ENCODE data around the gene FOXL2NB.
A peak's percentile ranks its signal among the peaks of the same experiment; 100 is the strongest.

The FOXL2NB gene

DNA sequence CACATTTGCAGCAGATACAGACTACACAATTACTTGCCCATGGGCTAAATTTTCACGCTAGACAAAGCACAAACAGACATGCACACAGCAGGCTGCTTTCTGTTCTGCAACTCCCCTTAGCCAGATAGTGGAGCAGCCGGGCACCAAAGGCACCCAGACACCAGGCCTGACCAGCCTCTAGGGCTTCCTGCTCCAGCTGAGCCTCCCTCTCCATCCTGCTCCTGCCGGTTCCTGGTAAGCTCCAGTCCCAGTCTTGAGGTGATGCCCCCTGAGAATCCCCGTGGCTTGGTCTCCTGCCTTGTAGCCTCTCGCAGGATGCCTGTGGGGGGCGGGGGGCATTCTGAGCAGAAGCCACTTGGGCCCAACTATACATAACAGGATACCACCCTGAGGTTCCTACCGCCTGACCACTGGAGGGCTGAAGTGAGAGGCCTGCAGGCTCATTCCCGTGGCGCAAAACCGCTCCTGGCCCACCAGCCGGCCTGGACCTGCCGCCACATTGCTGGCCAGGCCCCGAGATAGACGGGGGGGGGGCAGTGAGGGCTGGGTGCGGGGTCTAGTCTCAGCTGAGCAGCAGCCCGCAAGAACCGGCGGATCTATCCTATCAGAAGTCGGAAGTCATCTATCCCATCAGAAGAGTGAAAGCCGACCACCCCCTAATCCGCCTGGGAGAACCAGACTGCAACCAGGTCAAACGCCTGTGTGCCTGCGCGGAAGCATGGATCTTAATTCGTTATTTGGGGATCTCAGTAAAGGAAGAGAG lies 4.0 kb upstream of the FOXL2NB start:
- no peak overlapping the region for H3K9ac ChIP-seq (ENCODE audit: low read depth, low read length)
- H3K9me3 ChIP-seq (ENCODE audit: control insufficient read depth, insufficient read depth, low read length), result no peaks in the 10 kb centered on the region
- peaks cover 98% of the 10 kb centered on the region for H3K27me3 ChIP-seq (ENCODE audit: control insufficient read depth, insufficient read depth, low read length)
- H3K36me3 ChIP-seq (ENCODE audit: control insufficient read depth, insufficient read depth, low read length), result no peaks in the 10 kb centered on the region
- peaks cover 8% of the 10 kb centered on the region for H3K4me1 ChIP-seq (ENCODE audit: control insufficient read depth, insufficient read depth, low read length)
- peak overlapping the region; percentile 35 for H3K4me3 ChIP-seq (ENCODE audit: low read depth, low read length)

DNA sequence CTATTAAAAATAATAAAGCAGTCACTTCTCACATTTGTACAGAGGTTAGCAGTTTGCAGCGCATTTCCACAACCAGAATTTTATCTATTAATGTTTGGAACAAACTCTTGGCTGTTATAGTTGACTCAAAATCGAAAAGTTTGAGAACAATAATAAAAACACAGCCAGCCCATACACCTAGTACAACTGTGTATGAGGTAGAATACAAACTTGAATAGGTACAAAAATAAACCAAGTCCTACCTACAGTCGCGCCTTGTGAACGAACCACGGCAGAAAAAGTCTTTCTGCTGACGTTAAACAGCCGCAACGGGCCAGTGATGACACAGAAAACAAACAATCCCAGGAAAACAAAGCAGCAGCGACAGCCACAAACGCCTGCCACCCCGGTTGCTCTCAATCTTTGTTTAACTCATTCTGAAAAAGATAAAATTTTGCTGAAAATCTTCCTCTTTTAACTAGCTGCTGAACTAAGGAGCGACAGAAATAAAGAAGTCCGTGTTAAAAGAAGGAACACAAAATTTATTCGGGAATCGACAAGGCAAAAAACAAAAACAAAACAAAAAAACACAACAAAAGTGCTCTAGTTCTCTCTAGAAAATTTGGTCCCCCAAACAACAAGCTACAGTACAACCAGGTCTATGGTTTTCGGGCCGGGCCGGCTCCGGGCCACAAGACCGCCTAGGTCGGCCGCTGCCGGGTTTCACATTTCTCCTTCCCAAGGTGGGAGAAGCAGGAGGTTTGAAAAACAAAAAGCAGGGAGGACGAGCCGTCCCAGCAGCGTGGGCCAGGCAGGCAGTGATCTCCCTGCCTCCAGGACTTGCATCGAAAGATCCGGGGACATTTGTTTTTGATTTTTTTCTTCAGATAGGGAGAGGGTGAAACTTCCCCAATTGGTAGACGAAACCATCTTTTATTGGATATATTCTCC lies 3.0 kb upstream of the FOXL2NB start:
- Histone ChIP-seq H3K9ac (ENCODE audit: low read depth, low read length) (no peak overlapping the region), H3K27me3 (ENCODE audit: control insufficient read depth, insufficient read depth, low read length) (peaks cover 98% of the 10 kb centered on the region), H3K9me3 (ENCODE audit: control insufficient read depth, insufficient read depth, low read length) (no peaks in the 10 kb centered on the region), H3K36me3 (ENCODE audit: control insufficient read depth, insufficient read depth, low read length) (no peaks in the 10 kb centered on the region), H3K4me1 (ENCODE audit: control insufficient read depth, insufficient read depth, low read length) (peaks cover 16% of the 10 kb centered on the region), H3K4me3 (ENCODE audit: low read depth, low read length) (peak overlapping the region; percentile 10)

DNA sequence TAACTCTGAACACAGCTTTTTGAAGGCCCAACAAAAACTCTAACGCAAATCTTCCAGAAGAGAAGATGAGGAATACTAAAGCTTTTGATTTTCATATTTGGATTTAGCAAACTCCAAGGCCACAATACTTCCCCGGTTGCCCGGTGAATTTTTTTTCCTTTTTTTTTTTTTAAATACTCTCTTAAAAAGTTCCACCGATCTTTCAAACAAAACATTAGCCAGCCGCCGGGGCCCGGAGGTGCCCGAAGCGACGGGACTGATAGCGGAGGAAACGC lies 2.4 kb upstream of the FOXL2NB start:
- peak overlapping the region; percentile 46 for H3K4me3 ChIP-seq (ENCODE audit: low read depth, low read length)

DNA sequence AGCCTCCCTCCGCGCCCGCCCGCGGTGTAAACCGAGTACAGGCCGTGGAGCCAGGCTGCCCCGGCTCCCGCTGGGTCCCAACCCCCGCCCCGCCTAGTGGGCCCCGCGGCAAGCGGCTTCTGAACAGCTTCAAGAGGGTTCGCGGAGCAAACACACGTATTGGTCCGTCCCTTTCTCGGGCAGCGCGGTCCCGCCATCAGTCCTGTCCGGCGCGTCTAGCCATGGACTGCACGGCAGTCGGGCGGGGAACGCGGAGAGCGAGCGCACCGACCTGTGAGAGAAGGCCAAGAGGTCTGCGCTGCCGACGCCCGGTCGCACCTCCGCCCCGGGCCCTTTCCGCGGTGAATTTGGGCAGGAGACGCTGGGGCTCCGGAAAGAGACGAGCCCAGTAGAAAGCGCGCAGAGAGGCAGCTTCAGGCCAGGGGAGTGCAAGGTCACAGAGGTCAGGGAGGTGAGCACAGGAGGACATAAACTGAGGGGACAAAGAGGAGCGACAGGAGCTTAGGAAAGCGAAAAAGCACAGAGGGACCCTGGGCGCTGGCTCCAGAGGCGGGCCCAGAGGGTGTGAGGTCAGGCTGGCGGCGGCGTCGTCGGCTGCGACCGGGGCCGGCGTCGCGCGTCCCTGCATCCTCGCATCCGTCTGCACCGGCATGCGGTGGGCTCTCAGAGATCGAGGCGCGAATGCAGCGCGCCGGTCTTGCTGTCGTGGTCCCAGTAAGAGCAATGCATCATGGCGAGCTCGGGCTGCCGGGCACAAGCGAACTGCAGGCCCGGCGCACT lies 1.9 kb upstream of the FOXL2NB start:
- H3K9me3 ChIP-seq (ENCODE audit: control insufficient read depth, insufficient read depth, low read length), result no peaks in the 10 kb centered on the region
- H3K9ac ChIP-seq (ENCODE audit: low read depth, low read length), result no peak overlapping the region
- H3K36me3 ChIP-seq (ENCODE audit: control insufficient read depth, insufficient read depth, low read length), result no peaks in the 10 kb centered on the region
- H3K4me3 ChIP-seq (ENCODE audit: low read depth, low read length), result peak overlapping the region; percentile 46
- peaks cover 19% of the 10 kb centered on the region for H3K4me1 ChIP-seq (ENCODE audit: control insufficient read depth, insufficient read depth, low read length)
- peaks cover 98% of the 10 kb centered on the region for H3K27me3 ChIP-seq (ENCODE audit: control insufficient read depth, insufficient read depth, low read length)

More for the DNA sequence above, 2.4 kb upstream of the FOXL2NB start:
- Histone ChIP-seq H3K36me3 (ENCODE audit: control insufficient read depth, insufficient read depth, low read length) (no peaks in the 10 kb centered on the region), H3K9me3 (ENCODE audit: control insufficient read depth, insufficient read depth, low read length) (no peaks in the 10 kb centered on the region), H3K9ac (ENCODE audit: low read depth, low read length) (no peak overlapping the region), H3K27me3 (ENCODE audit: control insufficient read depth, insufficient read depth, low read length) (peaks cover 98% of the 10 kb centered on the region), H3K4me1 (ENCODE audit: control insufficient read depth, insufficient read depth, low read length) (peaks cover 19% of the 10 kb centered on the region)

DNA sequence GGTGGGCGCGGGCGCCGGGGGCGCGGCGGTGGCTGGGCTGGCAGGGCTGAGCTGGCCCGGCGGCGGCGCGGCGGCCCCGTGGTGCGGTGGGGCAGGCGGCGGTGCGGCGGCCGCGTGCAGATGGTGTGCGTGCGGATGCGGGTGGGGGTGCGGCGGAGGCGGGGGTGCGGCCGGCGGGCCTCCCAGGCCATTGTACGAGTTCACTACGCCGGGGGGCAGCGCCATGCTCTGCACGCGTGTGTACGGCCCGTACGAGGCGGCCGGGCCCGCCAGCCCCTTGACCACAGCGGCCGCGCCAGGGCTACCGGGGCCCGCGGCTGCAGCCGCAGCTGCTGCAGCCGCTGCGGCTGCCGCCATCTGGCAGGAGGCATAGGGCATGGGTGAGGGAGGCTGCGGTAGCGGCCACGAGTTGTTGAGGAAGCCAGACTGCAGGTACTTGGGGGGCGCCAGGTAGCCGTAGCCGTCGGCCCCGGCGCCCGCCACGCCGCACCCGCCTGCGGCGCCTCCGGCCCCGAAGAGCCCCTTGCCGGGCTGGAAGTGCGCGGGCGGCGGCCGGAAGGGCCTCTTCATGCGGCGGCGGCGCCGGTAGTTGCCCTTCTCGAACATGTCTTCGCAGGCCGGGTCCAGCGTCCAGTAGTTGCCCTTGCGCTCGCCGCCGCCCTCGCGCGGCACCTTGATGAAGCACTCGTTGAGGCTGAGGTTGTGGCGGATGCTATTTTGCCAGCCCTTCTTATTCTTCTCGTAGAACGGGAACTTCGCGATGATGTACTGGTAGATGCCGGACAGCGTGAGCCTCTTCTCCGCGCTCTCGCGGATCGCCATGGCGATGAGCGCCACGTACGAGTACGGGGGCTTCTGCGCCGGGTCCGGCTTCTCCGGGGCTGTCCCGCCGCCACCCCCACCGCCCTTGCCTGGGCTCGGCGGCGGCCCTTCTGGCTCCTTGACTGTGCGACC lies 1.0 kb upstream of the FOXL2NB start:
- H3K4me1 ChIP-seq (ENCODE audit: control insufficient read depth, insufficient read depth, low read length), result peaks cover 25% of the 10 kb centered on the region
- no peaks in the 10 kb centered on the region for H3K36me3 ChIP-seq (ENCODE audit: control insufficient read depth, insufficient read depth, low read length)
- H3K9me3 ChIP-seq (ENCODE audit: control insufficient read depth, insufficient read depth, low read length), result no peaks in the 10 kb centered on the region
- peak overlapping the region; percentile 49 for H3K4me3 ChIP-seq (ENCODE audit: low read depth, low read length)
- H3K9ac ChIP-seq (ENCODE audit: low read depth, low read length), result no peak overlapping the region
- peaks cover 98% of the 10 kb centered on the region for H3K27me3 ChIP-seq (ENCODE audit: control insufficient read depth, insufficient read depth, low read length)

DNA sequence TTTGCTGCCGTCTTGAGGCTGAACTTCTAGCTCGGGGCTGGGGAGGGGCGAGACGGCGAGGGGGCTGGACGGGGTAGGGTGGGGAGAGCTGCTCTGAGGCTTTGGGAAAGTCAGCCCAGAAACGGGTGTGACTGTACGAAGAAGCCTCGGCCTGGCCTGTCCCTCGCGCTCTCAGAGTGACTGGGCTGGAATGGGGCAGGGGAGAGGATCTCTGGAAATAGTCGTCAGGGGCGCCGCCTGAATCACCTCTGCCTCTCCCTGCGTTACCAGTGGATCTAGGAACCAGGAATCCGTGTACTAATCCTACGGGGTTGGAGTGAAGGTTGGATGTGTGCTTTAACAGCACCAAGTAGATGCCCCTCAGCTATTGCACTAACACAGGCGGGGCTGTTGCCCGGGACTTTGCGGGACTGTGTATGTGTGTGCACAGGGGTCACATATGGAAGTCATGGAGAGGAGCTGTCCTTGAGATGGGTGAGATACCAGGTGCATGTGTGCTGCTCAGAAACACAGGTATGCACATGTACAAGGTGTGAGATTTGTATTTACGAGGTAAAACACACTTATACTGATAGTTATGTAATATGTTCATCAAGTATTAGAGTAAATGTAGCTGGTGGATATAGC lies 591 bp downstream of the FOXL2NB start:
- Histone ChIP-seq H3K36me3 (ENCODE audit: control insufficient read depth, insufficient read depth, low read length) (no peaks in the 10 kb centered on the region), H3K9ac (ENCODE audit: low read depth, low read length) (no peak overlapping the region), H3K9me3 (ENCODE audit: control insufficient read depth, insufficient read depth, low read length) (no peaks in the 10 kb centered on the region), H3K4me1 (ENCODE audit: control insufficient read depth, insufficient read depth, low read length) (peaks cover 25% of the 10 kb centered on the region), H3K27me3 (ENCODE audit: control insufficient read depth, insufficient read depth, low read length) (peaks cover 98% of the 10 kb centered on the region), H3K4me3 (ENCODE audit: low read depth, low read length) (peak overlapping the region; percentile 49)

DNA sequence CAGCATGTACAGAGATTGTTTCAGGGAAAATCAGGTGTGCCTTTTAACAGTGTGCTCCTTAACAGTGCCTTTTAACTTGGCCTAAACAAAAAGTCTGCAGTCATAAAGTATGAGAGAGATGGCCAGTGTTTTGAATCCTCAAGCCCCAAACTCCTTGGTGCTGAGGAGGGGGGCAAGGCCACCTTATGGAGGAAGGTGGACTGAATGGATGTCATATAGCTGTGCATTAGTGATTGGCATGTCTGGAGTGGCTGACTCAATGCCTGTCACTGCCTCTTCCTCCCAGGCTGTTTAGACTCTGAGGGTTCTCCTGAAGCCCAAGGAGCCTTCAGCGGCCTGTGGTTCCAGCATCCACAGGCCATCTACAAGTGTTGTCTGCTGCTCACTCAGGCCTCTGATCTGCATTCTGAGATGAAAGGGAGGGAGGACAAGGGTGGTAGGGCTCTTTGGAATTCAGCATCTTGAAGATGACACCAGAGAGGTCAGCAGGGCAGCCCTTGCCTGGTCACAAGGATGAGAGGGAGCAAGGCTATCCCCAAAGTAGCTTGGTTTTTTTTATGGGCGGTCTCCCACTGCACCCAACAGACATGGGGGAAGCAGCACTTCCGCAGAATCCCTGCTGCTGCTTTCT lies 1.5 kb downstream of the FOXL2NB start:
- H3K27me3 ChIP-seq (ENCODE audit: control insufficient read depth, insufficient read depth, low read length), result peaks cover 98% of the 10 kb centered on the region
- H3K36me3 ChIP-seq (ENCODE audit: control insufficient read depth, insufficient read depth, low read length), result no peaks in the 10 kb centered on the region
- H3K9ac ChIP-seq (ENCODE audit: low read depth, low read length), result no peak overlapping the region
- H3K4me1 ChIP-seq (ENCODE audit: control insufficient read depth, insufficient read depth, low read length), result peaks cover 23% of the 10 kb centered on the region
- no peaks in the 10 kb centered on the region for H3K9me3 ChIP-seq (ENCODE audit: control insufficient read depth, insufficient read depth, low read length)
- H3K4me3 ChIP-seq (ENCODE audit: low read depth, low read length), result peak overlapping the region; percentile 43

DNA sequence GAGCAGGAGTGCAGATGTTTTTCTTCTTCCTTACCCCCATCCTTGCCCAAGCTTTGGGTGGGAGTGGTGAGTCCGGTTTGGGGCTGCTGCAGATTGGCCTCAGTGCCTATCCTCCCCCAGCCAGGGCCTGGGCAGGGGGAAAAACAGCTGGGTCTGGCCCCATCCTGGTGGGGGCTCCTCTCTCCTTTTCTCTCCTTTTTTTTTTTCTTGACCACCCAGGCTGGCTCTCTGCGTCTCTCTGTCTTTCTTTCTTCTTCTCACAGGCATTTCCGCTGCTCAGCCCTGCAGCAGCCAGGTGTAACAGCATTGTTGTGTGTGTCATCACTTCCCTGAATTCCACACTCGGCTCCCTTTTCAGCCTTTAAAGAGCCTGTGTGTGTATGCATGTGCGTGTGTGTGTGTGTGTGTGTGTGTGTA lies 2.0 kb downstream of the FOXL2NB start:
- Histone ChIP-seq H3K36me3 (ENCODE audit: control insufficient read depth, insufficient read depth, low read length) (no peaks in the 10 kb centered on the region), H3K27me3 (ENCODE audit: control insufficient read depth, insufficient read depth, low read length) (peaks cover 98% of the 10 kb centered on the region), H3K9me3 (ENCODE audit: control insufficient read depth, insufficient read depth, low read length) (no peaks in the 10 kb centered on the region), H3K4me3 (ENCODE audit: low read depth, low read length) (peak overlapping the region; percentile 43), H3K9ac (ENCODE audit: low read depth, low read length) (no peak overlapping the region), H3K4me1 (ENCODE audit: control insufficient read depth, insufficient read depth, low read length) (peaks cover 20% of the 10 kb centered on the region)

DNA sequence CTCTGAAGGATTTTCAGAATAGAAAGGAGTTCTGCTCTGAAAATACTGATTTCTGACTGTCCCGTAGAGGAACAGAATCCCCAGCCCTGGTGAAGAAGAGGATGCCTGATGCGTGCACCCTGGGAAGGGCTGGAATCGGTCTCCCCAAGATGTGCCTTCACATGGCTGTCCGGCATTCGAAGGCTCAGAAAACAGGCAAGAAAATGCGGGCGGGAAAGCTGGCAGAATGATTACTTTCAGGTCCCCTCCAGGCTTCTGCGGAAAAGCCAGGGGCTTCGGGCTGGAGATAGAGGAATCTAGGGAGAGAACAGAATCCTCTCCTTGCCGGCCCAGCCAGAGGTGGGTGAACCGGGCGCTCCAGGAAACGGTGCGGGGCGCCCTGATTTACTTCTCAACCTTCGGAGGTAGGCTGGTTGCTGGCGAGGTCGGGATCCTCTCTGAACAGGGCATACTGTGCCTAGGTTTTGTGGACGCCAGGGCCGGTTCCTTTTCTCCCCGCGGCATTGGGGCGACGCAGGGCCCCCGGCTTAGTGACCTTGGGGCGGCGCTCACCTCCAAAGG lies 2.5 kb downstream of the FOXL2NB start:
- Histone ChIP-seq H3K9me3 (ENCODE audit: control insufficient read depth, insufficient read depth, low read length) (no peaks in the 10 kb centered on the region), H3K4me3 (ENCODE audit: low read depth, low read length) (peak overlapping the region; percentile 43), H3K9ac (ENCODE audit: low read depth, low read length) (no peak overlapping the region), H3K27me3 (ENCODE audit: control insufficient read depth, insufficient read depth, low read length) (peaks cover 98% of the 10 kb centered on the region), H3K36me3 (ENCODE audit: control insufficient read depth, insufficient read depth, low read length) (no peaks in the 10 kb centered on the region), H3K4me1 (ENCODE audit: control insufficient read depth, insufficient read depth, low read length) (peaks cover 18% of the 10 kb centered on the region)

DNA sequence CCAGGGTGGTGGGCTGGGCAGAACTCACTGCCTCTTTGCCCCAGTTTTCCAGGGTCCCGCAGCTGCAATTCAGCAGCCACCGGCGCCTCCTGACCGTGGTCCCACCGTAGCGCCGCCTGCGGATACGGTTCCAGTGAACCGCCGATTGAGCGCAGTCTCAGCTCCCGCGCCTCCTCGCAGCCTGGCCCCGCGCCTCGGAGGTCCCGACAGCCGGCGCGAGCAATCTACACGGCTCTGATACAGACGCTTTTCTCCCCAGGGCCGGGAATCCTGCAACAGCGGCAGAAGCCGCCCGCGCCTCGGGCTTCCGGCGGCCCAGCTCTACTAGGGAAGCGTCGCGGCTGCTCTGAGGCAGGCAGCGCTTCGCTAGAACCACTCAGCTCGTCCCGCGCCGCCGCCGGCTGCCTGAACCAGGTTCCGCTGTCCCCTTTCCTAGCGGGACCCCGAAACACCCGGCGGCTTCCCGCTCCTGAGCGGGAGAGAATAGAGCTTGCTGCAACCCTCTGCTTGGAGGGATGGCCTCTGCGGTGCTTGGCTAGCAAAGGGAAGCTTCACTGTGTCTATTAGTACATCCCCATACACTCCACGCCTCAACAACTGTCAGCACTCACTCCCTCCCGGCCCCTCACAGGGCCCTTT lies 3.1 kb downstream of the FOXL2NB start:
- H3K9ac ChIP-seq (ENCODE audit: low read depth, low read length), result no peak overlapping the region
- H3K36me3 ChIP-seq (ENCODE audit: control insufficient read depth, insufficient read depth, low read length), result no peaks in the 10 kb centered on the region
- H3K4me1 ChIP-seq (ENCODE audit: control insufficient read depth, insufficient read depth, low read length), result peaks cover 18% of the 10 kb centered on the region
- peak overlapping the region; percentile 43 for H3K4me3 ChIP-seq (ENCODE audit: low read depth, low read length)
- no peaks in the 10 kb centered on the region for H3K9me3 ChIP-seq (ENCODE audit: control insufficient read depth, insufficient read depth, low read length)
- H3K27me3 ChIP-seq (ENCODE audit: control insufficient read depth, insufficient read depth, low read length), result peaks cover 98% of the 10 kb centered on the region

Measured in iPS-15b (cell line).